ENCODE measurements around the gene MMP25. TPM values are rescaled to one million over a fixed set of nuclear protein-coding genes. Genes with fewer than 3 reads are reported as not detected.

MMP25 gene
- total RNA-seq, 1 donor = under 0.01 TPM

GRCh38 chr16:3035972-3036725 lies 10.2 kb upstream of the MMP25 start:
- no peaks in the 10 kb centered on the region for H3K79me2 ChIP-seq (ENCODE audit: insufficient read depth, low read length)
- H4K20me1 ChIP-seq (ENCODE audit: insufficient read depth, low read length) = no peaks in the 10 kb centered on the region
- no peak overlapping the region for H3K27ac ChIP-seq (ENCODE audit: low read depth, low read length)
- TF ChIP-seq CTCF (IDR thresholded peaks at IDR 0.05; ENCODE audit: extremely low read depth, low read depth, low read length) = no peak
- no peaks in the 10 kb centered on the region for H3K36me3 ChIP-seq (ENCODE audit: insufficient read depth, low read length)
- H2AFZ ChIP-seq (ENCODE audit: low read length) = no peak overlapping the region
- DNase-seq (ENCODE audit: insufficient read length, low spot score, missing footprints) = no peak
- H3K4me3 ChIP-seq (ENCODE audit: insufficient read depth, low read length) = no peak overlapping the region
- no peaks in the 10 kb centered on the region for H3K9me3 ChIP-seq (ENCODE audit: low read depth, low read length)
- H3K27me3 ChIP-seq (ENCODE audit: insufficient read depth, low read length) = peaks cover 71% of the 10 kb centered on the region
- no peak overlapping the region for H3K4me2 ChIP-seq (ENCODE audit: insufficient read depth, low read length)
- no peaks in the 10 kb centered on the region for H3K4me1 ChIP-seq (ENCODE audit: insufficient read depth, low read length)

- Histone ChIP-seq H3K9me3 (ENCODE audit: low read depth, low read length) (no peaks in the 10 kb centered on the region), H3K27ac (ENCODE audit: low read depth, low read length) (no peak within 1 kb of the TSS), H3K4me2 (ENCODE audit: insufficient read depth, low read length) (no peak within 1 kb of the TSS), H4K20me1 (ENCODE audit: insufficient read depth, low read length) (no peaks in the 10 kb centered on the region), H3K36me3 (ENCODE audit: insufficient read depth, low read length) (no peaks in the 10 kb centered on the region), H3K4me1 (ENCODE audit: insufficient read depth, low read length) (no peaks in the 10 kb centered on the region), H3K4me3 (ENCODE audit: insufficient read depth, low read length) (no peak within 1 kb of the TSS), H3K27me3 (ENCODE audit: insufficient read depth, low read length) (peaks cover 71% of the 10 kb centered on the region), H2AFZ (ENCODE audit: low read length) (no peak within 1 kb of the TSS), H3K79me2 (ENCODE audit: insufficient read depth, low read length) (no peaks in the 10 kb centered on the region)
- no peak for TF ChIP-seq CTCF (IDR thresholded peaks at IDR 0.05; ENCODE audit: extremely low read depth, low read depth, low read length)
- DNase-seq (ENCODE audit: insufficient read length, low spot score, missing footprints) = no peak
These were observed 9.5 kb upstream of the MMP25 start, which contains the start of gene BICDL2 for GRCh38 chr16:3036726-3037315. BICDL2 (minus strand) TSS chr16:3036944; CDS start chr16:3035496, 1,448 bp downstream.

GRCh38 chr16:3038256-3038655 lies 8.1 kb upstream of the MMP25 start:
- Histone ChIP-seq H3K4me1 (ENCODE audit: insufficient read depth, low read length) (no peaks in the 10 kb centered on the region), H3K27me3 (ENCODE audit: insufficient read depth, low read length) (peaks cover 58% of the 10 kb centered on the region), H3K4me2 (ENCODE audit: insufficient read depth, low read length) (no peak overlapping the region), H2AFZ (ENCODE audit: low read length) (no peak overlapping the region), H3K4me3 (ENCODE audit: insufficient read depth, low read length) (no peak overlapping the region), H3K79me2 (ENCODE audit: insufficient read depth, low read length) (no peaks in the 10 kb centered on the region), H3K27ac (ENCODE audit: low read depth, low read length) (no peak overlapping the region), H4K20me1 (ENCODE audit: insufficient read depth, low read length) (no peaks in the 10 kb centered on the region), H3K9me3 (ENCODE audit: low read depth, low read length) (no peaks in the 10 kb centered on the region), H3K36me3 (ENCODE audit: insufficient read depth, low read length) (no peaks in the 10 kb centered on the region)
- TF ChIP-seq CTCF (IDR thresholded peaks at IDR 0.05; ENCODE audit: extremely low read depth, low read depth, low read length) = no peak
- no peak for DNase-seq (ENCODE audit: insufficient read length, low spot score, missing footprints)

- Histone ChIP-seq H3K4me2 (ENCODE audit: insufficient read depth, low read length) (no peak overlapping the region), H3K36me3 (ENCODE audit: insufficient read depth, low read length) (no peaks in the 10 kb centered on the region), H4K20me1 (ENCODE audit: insufficient read depth, low read length) (no peaks in the 10 kb centered on the region), H3K4me3 (ENCODE audit: insufficient read depth, low read length) (no peak overlapping the region), H3K9me3 (ENCODE audit: low read depth, low read length) (no peaks in the 10 kb centered on the region), H3K27me3 (ENCODE audit: insufficient read depth, low read length) (peaks cover 57% of the 10 kb centered on the region), H3K27ac (ENCODE audit: low read depth, low read length) (no peak overlapping the region), H3K79me2 (ENCODE audit: insufficient read depth, low read length) (no peaks in the 10 kb centered on the region), H2AFZ (ENCODE audit: low read length) (no peak overlapping the region), H3K4me1 (ENCODE audit: insufficient read depth, low read length) (no peaks in the 10 kb centered on the region)
- DNase-seq (ENCODE audit: insufficient read length, low spot score, missing footprints) = no peak
- no peak for TF ChIP-seq CTCF (IDR thresholded peaks at IDR 0.05; ENCODE audit: extremely low read depth, low read depth, low read length)
These were observed 7.5 kb upstream of the MMP25 start for GRCh38 chr16:3038896-3039295.
